Suprapubic skin (tissue), 4 donors: ENCODE measurements around the gene ERAP2.

ENCODE experiments used
- POLR2A ChIP-seq, 2 donors: fragments of 450-650 bp; IDR thresholded peaks; one replicate each; pipeline ENCODE4 v1.6.1; 2017; ENCODE audit warnings: antibody characterized with exemption in 2 of 2, mild to moderate bottlenecking in 2 of 2, moderate library complexity in 2 of 2
- POLR2AphosphoS5 ChIP-seq, 3 donors: sonication (generic); formaldehyde crosslinking; IDR thresholded peaks; one replicate each; pipeline ENCODE4 v1.6.1; 2017; ENCODE audit warnings: antibody characterized with exemption in 3 of 3
- TF ChIP-seq, protein P1 (sequence below), 2 donors: fragments of 200-600 bp in 1 of 2; fragments of 450-650 bp in 1 of 2; sonication (generic) in 1 of 2; IDR thresholded peaks; one replicate each; pipeline ENCODE4 v1.5.1; 2016 to 2019; ENCODE audit warnings: antibody characterized with exemption in 2 of 2, mild to moderate bottlenecking in 1 of 2, moderate library complexity in 1 of 2

DNA sequence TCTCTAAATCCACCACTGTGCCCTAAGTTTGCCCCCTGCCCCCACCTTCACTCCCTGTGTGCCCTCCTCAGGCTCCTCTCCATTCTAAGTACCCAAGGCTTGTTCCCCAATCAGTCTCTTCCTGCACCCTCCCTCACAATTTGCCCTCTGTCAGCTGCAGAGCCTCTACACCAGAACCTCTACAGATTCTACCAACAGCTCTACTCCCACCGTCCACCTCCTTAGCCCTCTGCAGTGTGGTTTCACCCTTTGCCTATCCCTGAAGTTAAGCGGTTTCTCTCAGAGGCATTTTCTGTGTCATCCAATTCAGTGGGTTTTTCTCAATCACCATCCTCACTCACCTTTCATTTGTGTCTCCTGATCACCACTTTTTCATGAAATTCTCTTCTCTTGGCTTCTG lies 13.2 kb upstream of the ERAP2 start:
- no peak for TF ChIP-seq POLR2A (IDR thresholded peaks at IDR 0.05)
- TF ChIP-seq, protein P1, sequence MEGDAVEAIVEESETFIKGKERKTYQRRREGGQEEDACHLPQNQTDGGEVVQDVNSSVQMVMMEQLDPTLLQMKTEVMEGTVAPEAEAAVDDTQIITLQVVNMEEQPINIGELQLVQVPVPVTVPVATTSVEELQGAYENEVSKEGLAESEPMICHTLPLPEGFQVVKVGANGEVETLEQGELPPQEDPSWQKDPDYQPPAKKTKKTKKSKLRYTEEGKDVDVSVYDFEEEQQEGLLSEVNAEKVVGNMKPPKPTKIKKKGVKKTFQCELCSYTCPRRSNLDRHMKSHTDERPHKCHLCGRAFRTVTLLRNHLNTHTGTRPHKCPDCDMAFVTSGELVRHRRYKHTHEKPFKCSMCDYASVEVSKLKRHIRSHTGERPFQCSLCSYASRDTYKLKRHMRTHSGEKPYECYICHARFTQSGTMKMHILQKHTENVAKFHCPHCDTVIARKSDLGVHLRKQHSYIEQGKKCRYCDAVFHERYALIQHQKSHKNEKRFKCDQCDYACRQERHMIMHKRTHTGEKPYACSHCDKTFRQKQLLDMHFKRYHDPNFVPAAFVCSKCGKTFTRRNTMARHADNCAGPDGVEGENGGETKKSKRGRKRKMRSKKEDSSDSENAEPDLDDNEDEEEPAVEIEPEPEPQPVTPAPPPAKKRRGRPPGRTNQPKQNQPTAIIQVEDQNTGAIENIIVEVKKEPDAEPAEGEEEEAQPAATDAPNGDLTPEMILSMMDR (IDR thresholded peaks at IDR 0.05): no peak
- TF ChIP-seq POLR2AphosphoS5 (IDR thresholded peaks at IDR 0.05): no peak
